Anterior cingulate cortex (tissue), 58 donors: ENCODE measurements around the gene EPB41L3.
"Not testable (repeated sequence)": the region's sequence is repeated elsewhere in the genome, so short reads cannot be mapped to it uniquely, and the experiment has no call there.

Experiments used
- DNase-seq, 58 donors: peaks; one replicate each; lab custom pipeline; 2025; lab: John Stamatoyannopoulos, UW

The EPB41L3 gene

GRCh38 chr18:5534845-5535244 lies 9.0 kb downstream of the EPB41L3 start:
- DNase-seq = no peak

DNA sequence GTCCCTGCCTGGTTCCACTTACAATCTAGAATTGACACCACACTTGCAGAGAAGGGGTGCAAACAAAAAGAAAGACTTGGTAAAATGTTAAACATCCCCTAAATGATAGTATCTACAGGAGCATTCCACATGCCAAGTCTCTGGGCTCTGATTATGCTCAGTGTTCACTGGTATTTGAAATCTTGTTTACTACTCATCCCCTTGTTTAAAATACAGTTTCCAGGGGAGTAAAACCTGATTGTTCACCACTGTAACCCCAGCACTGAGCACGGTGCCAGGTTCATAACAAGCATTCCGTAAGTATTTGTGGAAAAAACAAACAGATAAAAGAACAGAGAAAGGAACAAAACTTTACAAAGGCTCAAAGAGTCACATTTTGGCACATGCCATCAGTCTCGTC lies 11.7 kb downstream of the EPB41L3 start:
- no peak for DNase-seq

DNA sequence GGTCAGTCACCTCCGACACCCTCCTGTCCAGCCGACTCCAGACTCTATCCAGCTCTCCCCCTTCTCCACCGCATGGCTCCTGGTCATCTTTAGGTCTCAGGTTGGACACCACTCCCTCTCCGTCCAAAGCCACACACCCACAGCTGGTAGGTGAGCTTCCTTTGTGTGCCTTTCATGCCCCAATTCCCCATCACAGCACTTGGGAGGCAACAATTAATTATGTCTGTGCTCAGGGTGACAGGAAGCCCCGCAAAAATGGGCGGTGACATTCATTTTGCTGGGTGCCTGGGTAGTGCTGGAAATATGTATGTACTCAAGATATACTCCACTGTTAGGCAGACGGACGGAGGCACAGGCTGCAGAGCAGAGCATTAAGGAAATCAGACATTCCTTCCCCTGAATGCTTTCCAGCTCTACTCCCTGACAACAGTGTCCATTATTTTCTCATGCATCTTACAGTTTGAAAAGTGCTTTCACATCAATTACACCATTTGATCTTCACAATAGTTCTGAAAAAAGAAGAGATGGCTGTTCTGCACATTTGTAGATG lies 13.1 kb downstream of the EPB41L3 start:
- DNase-seq = no peak

DNA sequence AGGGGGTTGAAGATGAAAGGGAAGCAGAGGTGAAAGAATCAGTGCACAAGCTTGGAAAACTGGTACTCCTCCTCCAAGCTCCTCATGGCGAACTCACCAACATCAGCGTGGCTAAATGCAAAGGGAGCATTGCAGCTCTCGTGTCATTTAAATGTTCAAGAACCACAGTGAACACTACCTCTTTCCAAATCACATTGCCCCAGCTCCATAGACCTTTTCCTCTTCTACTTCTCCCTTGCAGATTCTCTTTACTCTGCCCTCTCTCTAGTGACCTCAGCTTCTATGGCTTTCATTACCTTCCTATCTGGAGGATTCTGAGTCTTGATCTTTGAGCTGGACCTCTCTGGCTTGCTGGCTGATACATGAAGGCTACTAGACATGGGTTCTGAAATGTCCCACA lies 14.3 kb downstream of the EPB41L3 start:
- DNase-seq = no peak

- no peak for DNase-seq
These were observed 16.2 kb downstream of the EPB41L3 start for GRCh38 chr18:5527603-5528002.

DNA sequence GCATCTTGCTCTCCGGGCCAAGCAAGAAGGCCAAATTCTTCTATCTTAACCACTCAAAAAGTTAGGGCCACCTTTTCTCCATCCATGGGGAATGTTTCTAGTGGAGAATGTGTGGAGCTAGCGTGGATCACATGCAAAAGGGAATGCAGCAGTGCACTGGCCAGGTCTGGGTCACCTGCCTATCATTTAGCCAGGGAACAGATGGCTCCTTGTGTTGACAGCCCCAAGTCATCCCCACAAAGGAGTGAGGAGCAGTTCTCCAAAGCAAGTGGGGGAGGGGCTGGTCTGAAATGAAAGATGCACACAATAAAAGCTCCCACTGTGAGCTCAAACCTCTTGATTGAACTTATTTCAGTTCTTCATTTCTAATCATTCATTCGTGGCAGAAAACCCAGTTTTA lies 19.1 kb downstream of the EPB41L3 start:
- DNase-seq = no peak

DNA sequence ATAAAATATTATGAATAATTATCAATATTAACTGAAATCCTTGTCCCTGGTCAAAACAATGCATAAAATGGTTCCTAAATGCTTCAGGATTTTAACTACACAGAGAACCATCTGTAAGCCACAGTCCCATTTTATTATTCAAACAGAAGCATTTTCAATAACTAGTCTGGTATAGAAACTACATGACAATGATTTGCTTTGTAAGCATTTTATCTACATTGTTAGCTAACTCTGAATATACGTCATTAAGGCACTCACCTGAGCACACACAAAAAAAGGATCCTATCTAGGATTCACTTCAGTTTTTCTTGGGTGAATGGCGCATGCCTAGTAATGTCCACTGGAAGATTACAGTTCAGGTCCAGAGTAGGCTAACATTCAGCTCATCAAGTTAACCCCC lies 22.8 kb downstream of the EPB41L3 start:
- DNase-seq = no peak

DNA sequence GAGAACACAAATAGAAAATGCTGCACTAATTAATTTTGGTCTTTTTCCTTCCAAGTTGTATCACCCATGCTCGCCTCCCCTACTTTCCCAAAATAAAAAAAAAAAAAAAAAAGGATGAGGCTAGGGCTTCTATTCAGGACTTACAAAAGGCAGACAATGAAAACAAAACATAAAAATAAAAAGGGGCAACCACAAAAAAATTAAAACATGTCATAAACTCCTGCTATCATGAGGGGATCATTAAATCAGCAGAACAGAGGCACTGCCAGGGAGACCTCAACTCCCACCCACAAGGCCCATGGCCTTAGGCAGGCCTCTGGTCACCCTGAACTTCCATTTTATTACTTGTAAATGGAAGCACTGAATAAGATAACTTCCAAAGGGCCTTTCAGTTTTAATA lies 23.3 kb downstream of the EPB41L3 start:
- DNase-seq = no peak

DNA sequence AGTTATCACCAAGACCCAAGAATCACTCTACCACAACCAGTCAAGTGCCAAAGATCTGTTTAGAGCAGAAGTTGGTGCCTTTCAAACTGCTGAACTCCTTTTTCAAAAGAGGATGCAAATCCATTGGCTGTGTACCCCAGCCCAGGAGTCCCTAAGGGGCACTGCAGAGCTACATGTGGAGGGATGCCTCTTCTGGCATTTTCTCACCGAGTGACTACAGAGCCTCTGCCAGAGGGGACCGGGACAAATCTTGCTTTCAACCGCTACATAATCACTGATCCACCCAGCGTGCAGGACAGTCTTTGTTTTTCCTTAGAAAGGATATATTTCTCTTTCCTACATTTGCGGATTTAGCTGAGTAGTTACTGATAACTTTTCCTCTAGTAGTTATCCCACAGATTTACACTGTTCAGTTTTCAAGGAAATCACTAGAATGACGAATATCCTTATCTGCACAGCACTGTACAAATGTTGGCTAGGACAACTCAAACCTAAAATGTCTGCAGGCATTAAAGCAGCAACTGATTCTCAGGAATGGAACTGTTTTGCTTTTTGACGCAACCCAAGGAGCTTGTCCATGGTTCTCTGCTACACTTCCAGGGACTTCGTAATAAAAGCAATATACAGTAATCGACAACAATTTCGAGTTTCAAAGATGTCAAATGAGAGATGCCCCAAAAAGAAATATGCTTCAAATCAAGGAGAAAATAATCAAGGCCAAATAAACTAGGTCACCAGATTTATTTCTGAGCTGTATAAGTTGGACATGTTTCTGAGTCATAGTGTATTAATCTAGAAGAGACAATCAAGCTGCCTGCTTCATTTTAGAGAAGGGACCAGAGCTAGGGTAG lies 24.1 kb downstream of the EPB41L3 start:
- DNase-seq = no peak

DNA sequence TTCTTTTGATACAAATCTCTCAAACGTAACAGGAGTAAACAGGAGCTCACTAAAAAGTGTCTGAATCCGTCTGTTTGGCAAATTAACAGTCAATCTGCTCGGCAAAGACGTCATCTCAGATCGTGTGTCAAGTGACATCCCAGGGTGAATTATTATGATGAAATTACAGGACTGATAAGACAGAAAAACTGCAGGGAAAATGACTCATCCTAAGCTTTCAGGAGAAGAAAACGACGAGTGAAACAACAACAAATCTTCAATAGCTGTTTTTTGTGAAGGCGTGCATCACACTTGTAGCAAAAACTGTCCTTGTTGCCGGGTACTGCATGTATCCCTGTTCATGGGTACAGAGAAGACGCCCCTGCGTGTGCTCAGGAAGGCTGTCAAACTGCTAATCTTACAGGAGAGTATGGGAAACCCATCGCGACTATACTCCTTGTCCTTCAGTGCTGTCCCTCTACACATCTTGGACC lies 24.9 kb downstream of the EPB41L3 start:
- DNase-seq = peak in 1 of 58 donors; percentile 39

GRCh38 chr18:5518179-5518770 lies 25.5 kb downstream of the EPB41L3 start:
- DNase-seq = no peak

DNA sequence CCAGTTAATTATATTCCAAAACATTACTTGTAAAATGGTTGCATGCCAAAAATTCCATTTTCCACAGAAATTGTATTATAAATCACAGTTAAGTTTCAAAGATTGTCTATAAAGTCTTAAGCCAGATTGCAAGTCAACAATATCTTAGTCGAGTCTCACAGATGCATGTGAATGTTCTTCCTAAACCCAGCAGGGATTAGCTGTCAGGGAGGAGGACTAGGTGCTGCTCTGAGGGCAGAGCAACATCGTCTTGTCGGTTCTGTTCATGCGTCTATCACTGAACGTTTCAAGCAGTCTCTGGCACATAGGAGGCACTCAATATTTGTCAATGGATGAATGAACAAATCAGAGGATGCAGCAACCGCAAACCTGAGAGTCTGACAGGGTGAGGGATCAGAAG lies 27.0 kb downstream of the EPB41L3 start:
- no peak for DNase-seq

DNA sequence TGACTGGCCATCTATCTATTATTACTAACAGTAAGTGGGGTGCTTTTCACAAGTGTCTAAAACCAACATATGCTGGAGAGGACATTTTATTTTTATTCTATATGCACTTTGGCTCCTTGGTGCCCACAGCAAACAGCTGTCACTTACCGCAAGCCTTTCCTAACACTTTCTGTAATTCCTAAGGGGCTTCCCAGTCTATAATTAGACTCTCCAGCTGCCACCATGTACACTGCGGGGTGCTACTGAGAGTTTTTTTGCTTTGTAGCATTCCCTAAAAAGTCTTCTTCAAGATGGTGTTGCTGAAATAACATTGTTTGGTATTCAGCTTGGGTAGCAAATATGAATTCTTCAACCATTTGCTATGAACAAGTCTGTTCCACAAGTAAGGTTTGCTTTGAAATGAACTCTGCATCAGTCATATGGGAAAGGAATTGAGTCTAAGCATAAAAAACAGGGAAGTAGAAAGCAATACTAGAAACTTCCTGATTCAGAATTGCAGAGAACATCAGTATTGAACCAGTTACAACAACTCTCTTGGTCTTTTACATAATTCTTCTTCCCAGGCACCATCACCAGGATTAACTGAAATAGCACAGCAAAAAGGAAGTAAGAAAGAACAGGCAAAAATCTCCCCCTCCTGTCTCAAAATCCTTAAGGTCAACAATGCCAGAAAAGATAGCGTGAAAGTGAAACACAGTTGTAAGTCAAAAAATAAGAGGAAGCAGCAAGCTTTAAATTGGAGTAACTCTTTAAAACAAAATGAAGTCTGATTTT lies 28.6 kb downstream of the EPB41L3 start:
- peak in 2 of 58 donors; percentile 24 to 50 for DNase-seq

- no peak for DNase-seq
These were observed 29.9 kb downstream of the EPB41L3 start for GRCh38 chr18:5513947-5514346.

- no peak for DNase-seq
These were observed 31.6 kb downstream of the EPB41L3 start for GRCh38 chr18:5512176-5512575.

GRCh38 chr18:5511541-5511940 lies 32.3 kb downstream of the EPB41L3 start:
- DNase-seq = not testable (repeated sequence)

- DNase-seq = no peak
These were observed 33.5 kb downstream of the EPB41L3 start for GRCh38 chr18:5510135-5510846.

GRCh38 chr18:5508821-5509220 lies 35.0 kb downstream of the EPB41L3 start:
- DNase-seq = no peak

GRCh38 chr18:5507756-5508155 lies 36.0 kb downstream of the EPB41L3 start:
- DNase-seq = no peak

DNA sequence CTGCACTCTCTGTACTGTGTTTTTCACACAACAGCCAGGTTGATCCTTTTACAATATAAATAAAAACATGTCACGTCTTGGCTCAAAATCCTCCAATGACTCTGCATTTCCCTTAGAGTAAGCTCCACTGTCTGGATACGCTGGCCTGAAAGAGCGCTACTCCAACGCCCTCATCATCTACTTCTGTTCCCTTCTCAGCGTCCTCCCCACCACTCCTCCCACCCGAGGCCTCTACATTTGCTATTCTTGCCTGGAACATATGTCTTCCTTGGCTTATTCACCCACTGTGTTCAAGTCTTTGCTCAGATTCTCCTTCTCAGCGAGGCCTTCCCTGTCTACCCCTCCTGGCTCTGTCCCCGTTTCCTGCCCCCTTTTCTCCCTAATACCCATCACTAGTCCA lies 37.6 kb downstream of the EPB41L3 start:
- DNase-seq = peak in 9 of 58 donors; percentile 14 to 59 (median 25)
